GM12878 (cell line): ENCODE results near the gene NRG2. TPM values are rescaled to one million over a fixed set of nuclear protein-coding genes. Genes with fewer than 3 reads are reported as not detected.

Experiments
- ATAC-seq: fragments of 200-7000 bp; cut with Tn5 transposase; 3 replicates; pipeline ENCODE4 v1.9.1; 2020; ENCODE audit warnings: mild to moderate bottlenecking, moderate library complexity
- BruUV-seq: library from RNA; stranded (reverse); fragments of 400-500 nt; replicated peaks from 2 replicates; lab custom pipeline; 2021; lab: Mats Ljungman, UMichigan
- CTCF ChIA-PET: fragments of 300-600 bp; sonication (Branson Sonifier 250); formaldehyde crosslinking; extraction: SDS; loops from one replicate; lab custom pipeline; 2021; ENCODE audit warnings: inconsistent platforms; lab: Yijun Ruan, JAX
- POLR2A ChIA-PET: fragments of 350-600 bp; formaldehyde crosslinking; extraction: SDS; loops from one replicate; lab custom pipeline; 2021; ENCODE audit warnings: inconsistent platforms; lab: Charles Lee
- RAD21 ChIA-PET: fragments of 300-600 bp; sonication (Branson Sonifier 250); formaldehyde crosslinking; loops from one replicate; lab custom pipeline; 2023; ENCODE audit warnings: antibody characterized with exemption; ENCODE audit not compliant: unreplicated experiment; lab: Charles Lee
- SMC1A ChIA-PET: fragments of 300-600 bp; sonication (Branson Sonifier 250); formaldehyde crosslinking; loops from one replicate; lab custom pipeline; 2023; ENCODE audit not compliant: unreplicated experiment, uncharacterized antibody; lab: Charles Lee
- DNase-seq: peaks from one replicate; pipeline ENCODE4 v3.0.0-alpha.2; 2011; ENCODE audit warnings: low read depth, low spot score
- FAIRE-seq: peaks from 3 replicates; lab custom pipeline; 2011; peaks lifted over from hg19 to GRCh38; lab: Jason Lieb, UNC
- H2AFZ ChIP-seq: 2 replicates; pipeline ENCODE4 v1.6.0; 2011; ENCODE audit warnings: low read depth, low read length, control low read depth; ENCODE audit not compliant: control insufficient read depth
- H3K27ac ChIP-seq: 2 replicates; pipeline ENCODE4 v1.5.1; 2011; ENCODE audit warnings: control low read depth; ENCODE audit not compliant: control insufficient read depth, insufficient read depth
- H3K27me3 ChIP-seq, 2 experiments: replicated peaks in 1 of 2; 2 replicates each; pipeline versions ENCODE4 v1.6.0 to v1.6.1; 2011; ENCODE audit warnings: low read length in 1 of 2; ENCODE audit not compliant: control insufficient read depth in 2 of 2, insufficient read depth in 2 of 2
- H3K36me3 ChIP-seq, 2 experiments: 2 replicates each; pipeline ENCODE4 v1.5.1; 2011; ENCODE audit warnings: low read length in 1 of 2; ENCODE audit not compliant: control insufficient read depth in 2 of 2, insufficient read depth in 2 of 2
- H3K4me1 ChIP-seq: 2 replicates; pipeline ENCODE4 v1.6.1; 2011; ENCODE audit warnings: mild to moderate bottlenecking, low read length, moderate library complexity, mixed read lengths; ENCODE audit not compliant: control insufficient read depth, insufficient read depth
- H3K4me2 ChIP-seq: 2 replicates; pipeline ENCODE4 v1.6.0; 2011; ENCODE audit warnings: control low read depth; ENCODE audit not compliant: control insufficient read depth, insufficient read depth
- H3K4me3 ChIP-seq: fragments of 200-600 bp; sonication (generic); 2 replicates; pipeline ENCODE4 v1.5.1; 2016
- H3K79me2 ChIP-seq: 2 replicates; pipeline ENCODE4 v1.6.0; 2011; ENCODE audit warnings: low read length; ENCODE audit not compliant: control insufficient read depth, insufficient read depth
- H3K9ac ChIP-seq: 2 replicates; pipeline ENCODE4 v1.8.0; 2011; ENCODE audit warnings: low read length, control low read depth, mixed read lengths; ENCODE audit not compliant: control insufficient read depth, insufficient read depth
- H3K9me3 ChIP-seq: replicated peaks from 3 replicates; pipeline ENCODE4 v1.5.1; 2011; ENCODE audit warnings: mild to moderate bottlenecking, low read length; ENCODE audit not compliant: control insufficient read depth, insufficient read depth
- H4K20me1 ChIP-seq: 2 replicates; pipeline ENCODE4 v1.6.0; 2011; ENCODE audit not compliant: control insufficient read depth, insufficient read depth
- ASH2L ChIP-seq: fragments of 300-600, 200-600 bp; sonication (generic); IDR thresholded peaks from 2 replicates; pipeline ENCODE4 v1.6.1; 2017; ENCODE audit warnings: low read depth, mild to moderate bottlenecking, borderline replicate concordance
- ATF7 ChIP-seq: fragments of 450-650 bp; IDR thresholded peaks from 2 replicates; pipeline ENCODE4 v1.6.1; 2016; ENCODE audit warnings: low read depth, mild to moderate bottlenecking
- CHD2 ChIP-seq: IDR thresholded peaks from 2 replicates; pipeline ENCODE4 v1.6.1; 2011; ENCODE audit warnings: low read depth, low read length, improper control_type of control experiment, borderline replicate concordance
- CREM ChIP-seq: IDR thresholded peaks from 2 replicates; pipeline ENCODE4 v1.6.1; 2014; ENCODE audit warnings: antibody characterized with exemption, low read depth
- HDGF ChIP-seq: fragments of 450-650 bp; IDR thresholded peaks from 2 replicates; pipeline ENCODE4 v1.6.1; 2016; ENCODE audit warnings: antibody characterized with exemption
- HSF1 ChIP-seq: fragments of 150-350 bp; IDR thresholded peaks from 2 replicates; pipeline ENCODE4 v1.6.1; 2014; ENCODE audit warnings: mild to moderate bottlenecking, low read depth, low read length
- IRF3 ChIP-seq: fragments of 450-650 bp; IDR thresholded peaks from 2 replicates; pipeline ENCODE4 v1.6.1; 2014; ENCODE audit warnings: mild to moderate bottlenecking
- NFYA ChIP-seq: IDR thresholded peaks from 2 replicates; pipeline ENCODE4 v1.6.1; 2011; ENCODE audit warnings: low read depth, mild to moderate bottlenecking, low read length, improper control_type of control experiment, borderline replicate concordance
- POLR2AphosphoS5 ChIP-seq: IDR thresholded peaks from 2 replicates; pipeline ENCODE4 v1.6.1; 2011; ENCODE audit warnings: mild to moderate bottlenecking, low read length, inconsistent platforms
- RUNX3 ChIP-seq: IDR thresholded peaks from 2 replicates; pipeline ENCODE4 v1.6.1; 2012; ENCODE audit warnings: low read length, inconsistent platforms
- SRF ChIP-seq, 2 experiments: IDR thresholded peaks; 2 replicates each; pipeline ENCODE4 v1.6.1; 2011; ENCODE audit warnings: low read depth in 2 of 2, low read length in 2 of 2, mild to moderate bottlenecking in 1 of 2, moderate library complexity in 1 of 2
- ZBED1 ChIP-seq: IDR thresholded peaks from 2 replicates; pipeline ENCODE4 v1.6.1; 2016; ENCODE audit warnings: borderline replicate concordance
- WGBS: methylation state at CpG from one replicate; pipeline ENCODE4 v1.1.6; 2016; ENCODE audit warnings: low lambda C conversion rate; ENCODE audit not compliant: insufficient replicate concordance, insufficient coverage; ENCODE audit errors: missing lambda C conversion rate; 5-methylcytosine and 5-hydroxymethylcytosine counted together
- in situ Hi-C: fragments of 300-500 bp; cut with MboI; formaldehyde crosslinking; loops from 9 replicates; pipeline ENCODE4 v1.14.3; 2018; ENCODE audit warnings: mixed read lengths
- intact Hi-C: fragments of 100-400 bp; cut with micrococcal nuclease; formaldehyde crosslinking; loops from one replicate; pipeline ENCODE4 v1.14.2; 2022; ENCODE audit not compliant: unreplicated experiment
- polyA plus RNA-seq, 11 experiments: library from polyadenylated mRNA; depleted of rRNA in 4 of 11; unstranded in 6 of 11; stranded (reverse) in 5 of 11; fragments of >200 nt; fragmentation: Nextera tagmentation in 4 of 11; fragmentation: Illumina TruSeq in 1 of 11; extraction: Ambion mirVana in 4 of 11; extraction: Trizol in 1 of 11; gene quantifications; 1 replicate in 1 of 11; 2 replicates in 10 of 11; pipeline versions ENCODE4 v1.2.1 to v1.2.3, GENCODE V29; 2011 to 2016; ENCODE audit warnings: inconsistent platforms in 2 of 11, missing spikeins in 2 of 11, low read depth in 1 of 11
- total RNA-seq, 4 experiments: library from RNA; depleted of rRNA in 3 of 4; stranded (reverse); fragments of >200 nt in 3 of 4; fragmentation: Illumina TruSeq in 1 of 4; extraction: Trizol in 1 of 4; gene quantifications; 2 replicates each; pipeline versions ENCODE4 v1.2.1 to v1.2.3, GENCODE V29; 2013 to 2021

NRG2 gene
- total and polyA plus RNA-seq, 10 of the 15 experiments (the other 5 are each of a cell fraction or from before 2014, with no cell fraction given) = 0.10 to 21.7 (median 9.6) TPM

DNA sequence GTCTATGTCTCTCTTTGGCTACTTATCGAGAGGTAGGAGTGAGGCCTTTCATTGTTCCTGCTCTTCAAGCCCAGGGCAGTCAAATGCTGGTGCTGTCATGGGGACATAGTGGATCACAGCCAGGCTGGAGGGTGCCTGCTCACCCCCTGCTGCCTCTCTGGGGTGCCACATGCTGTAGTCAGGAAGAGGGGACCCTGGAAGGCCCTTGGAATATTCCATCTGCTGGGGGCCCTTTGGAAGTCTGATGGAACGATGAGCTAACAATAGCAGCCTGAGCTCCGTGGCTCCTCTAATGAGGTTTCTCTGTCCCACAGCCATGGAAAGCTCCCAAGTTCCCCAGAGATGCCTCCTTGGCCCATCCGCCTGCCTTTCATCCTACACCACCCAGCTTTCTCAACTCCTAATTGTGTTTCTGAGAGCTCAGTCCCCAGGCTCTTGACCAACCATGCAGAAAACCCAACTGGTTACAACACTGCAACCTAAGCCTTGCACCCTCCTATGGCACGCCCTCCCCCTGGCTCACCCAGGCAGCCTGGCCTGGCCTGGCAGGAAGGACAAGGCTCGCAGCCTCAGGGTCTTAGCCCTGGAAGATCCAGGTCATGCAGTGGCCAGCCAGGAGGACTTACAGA is 91.7 kb downstream of the NRG2 start:
- no TSS peak for BruUV-seq
- Histone ChIP-seq H3K4me2 (no peak overlapping the region), H3K79me2 (no peaks in the 10 kb centered on the region; the same call in none of the 2 replicates), H3K4me3 (no peak overlapping the region), H4K20me1 (no peaks in the 10 kb centered on the region), H3K27ac (no peak overlapping the region), H3K4me1 (peaks cover 35% of the 10 kb centered on the region), H3K27me3 (no peaks in the 10 kb centered on the region), H3K36me3 (no peaks in the 10 kb centered on the region; a peak in 1 of 4 replicates), H3K9me3 (no peaks in the 10 kb centered on the region), H3K9ac (no peak overlapping the region), H2AFZ (no peak overlapping the region)
- SMC1A ChIA-PET = interaction anchor here (1.1 kb wide), 1 partner anchor 18 kb away, joined by 3 read pairs; no protein-coding TSS in a partner anchor
- no peak for DNase-seq
- in situ Hi-C loops = no loop called here
- POLR2A ChIA-PET = no interaction called here
- no peak for FAIRE-seq
- ATAC-seq = no peak
- CTCF ChIA-PET = interaction anchor here (0.9 to 1.3 kb wide), 2 partner anchors 9 to 176 kb away, joined by 3 read pairs; no protein-coding TSS in a partner anchor
- RAD21 ChIA-PET = no interaction called here
- TF ChIP-seq ATF7 (no peak), HDGF (no peak), RUNX3 (no peak), NFYA (no peak), ZBED1 (no peak), SRF (IDR thresholded peaks at IDR 0.05; ENCODE audit: low read depth in 2 of 2, low read length in 2 of 2) (no peak), IRF3 (no peak), CHD2 (no peak), CREM (no peak), POLR2AphosphoS5 (no peak), ASH2L (no peak), HSF1 (no peak)
- 68% methylated on average over 6 of the region's 6 CpGs for WGBS
- intact Hi-C loops = no loop called here
